Activated naive CD8-positive, alpha-beta T cell (primary cell): Measurements from ENCODE around the gene EDN1.

Source experiments
- H3K27ac Mint-ChIP-seq: one replicate; pipeline ENCODE4 v1.8.0; 2021; ENCODE audit warnings: mixed read lengths
- H3K27me3 Mint-ChIP-seq: one replicate; pipeline ENCODE4 v1.8.0; 2021; ENCODE audit warnings: mixed read lengths
- H3K36me3 Mint-ChIP-seq: one replicate; pipeline ENCODE4 v1.8.0; 2021; ENCODE audit warnings: mixed read lengths
- H3K4me1 Mint-ChIP-seq: one replicate; pipeline ENCODE4 v1.8.0; 2021; ENCODE audit warnings: low read depth, mixed read lengths
- H3K4me3 Mint-ChIP-seq: one replicate; pipeline ENCODE4 v1.8.0; 2021; ENCODE audit warnings: mild to moderate bottlenecking, mixed read lengths
- H3K9me3 Mint-ChIP-seq: one replicate; pipeline ENCODE4 v1.8.0; 2021; ENCODE audit warnings: low read depth, mixed read lengths

Gene EDN1

GRCh38 chr6:12336121-12336971 lies 46.2 kb downstream of the EDN1 start:
- no peak overlapping the region for H3K4me3 Mint-ChIP-seq
- no peaks in the 10 kb centered on the region for H3K27me3 Mint-ChIP-seq
- H3K9me3 Mint-ChIP-seq: no peaks in the 10 kb centered on the region
- H3K4me1 Mint-ChIP-seq: peaks cover 6% of the 10 kb centered on the region
- H3K27ac Mint-ChIP-seq: no peak overlapping the region
- H3K36me3 Mint-ChIP-seq: no peaks in the 10 kb centered on the region

DNA sequence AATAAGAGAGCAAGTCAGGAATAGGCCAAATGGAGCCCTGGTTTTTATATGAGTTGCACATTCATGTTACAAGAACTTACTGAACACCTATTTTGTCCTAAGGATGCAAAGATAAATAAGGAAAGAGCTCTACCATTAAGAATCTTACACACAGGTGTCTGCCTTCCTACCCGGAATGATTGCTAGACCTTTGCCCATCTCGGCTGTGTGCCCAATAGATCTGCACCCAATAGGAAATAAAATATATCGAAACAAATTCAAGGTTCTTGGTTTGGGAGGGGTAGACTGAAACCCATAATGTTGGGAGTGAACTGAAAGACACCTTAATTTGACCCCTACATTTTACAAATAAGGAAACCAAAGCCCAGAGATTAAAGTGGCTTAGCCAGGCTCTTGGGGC lies 48.9 kb downstream of the EDN1 start:
- H3K4me1 Mint-ChIP-seq: no peaks in the 10 kb centered on the region
- H3K9me3 Mint-ChIP-seq: no peaks in the 10 kb centered on the region
- no peaks in the 10 kb centered on the region for H3K36me3 Mint-ChIP-seq
- H3K27ac Mint-ChIP-seq: no peak overlapping the region
- peaks cover 2% of the 10 kb centered on the region for H3K27me3 Mint-ChIP-seq
- no peak overlapping the region for H3K4me3 Mint-ChIP-seq

GRCh38 chr6:12339808-12340487 lies 49.8 kb downstream of the EDN1 start:
- no peaks in the 10 kb centered on the region for H3K9me3 Mint-ChIP-seq
- H3K36me3 Mint-ChIP-seq: no peaks in the 10 kb centered on the region
- no peak overlapping the region for H3K4me3 Mint-ChIP-seq
- peaks cover 2% of the 10 kb centered on the region for H3K27me3 Mint-ChIP-seq
- no peak overlapping the region for H3K27ac Mint-ChIP-seq
- no peaks in the 10 kb centered on the region for H3K4me1 Mint-ChIP-seq

GRCh38 chr6:12340488-12340818 lies 50.3 kb downstream of the EDN1 start:
- H3K4me1 Mint-ChIP-seq: no peaks in the 10 kb centered on the region

DNA sequence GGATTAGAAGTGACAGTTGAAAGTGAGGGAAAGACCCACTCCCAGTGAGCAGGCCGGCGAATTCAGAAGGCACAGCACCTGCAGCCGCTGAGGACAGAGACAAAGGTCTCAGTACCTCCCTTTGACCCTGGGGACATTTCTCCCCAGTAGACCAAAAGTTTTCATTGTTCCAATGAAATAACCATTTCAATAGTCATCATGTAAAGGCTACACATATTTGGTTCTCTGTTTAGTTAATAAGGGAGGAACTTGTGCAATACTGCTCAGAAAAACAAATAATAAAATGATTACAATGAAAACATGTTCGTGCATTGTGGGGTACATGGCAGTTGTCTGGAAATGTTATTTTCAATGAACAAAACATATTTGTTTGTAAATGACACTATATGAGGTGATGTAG lies 52.5 kb downstream of the EDN1 start:
- Mint-ChIP-seq H3K27ac (no peak overlapping the region), H3K9me3 (no peaks in the 10 kb centered on the region), H3K36me3 (no peaks in the 10 kb centered on the region), H3K27me3 (peaks cover 4% of the 10 kb centered on the region), H3K4me3 (no peak overlapping the region), H3K4me1 (no peaks in the 10 kb centered on the region)

More at GRCh38 chr6:12340488-12340818, 50.3 kb downstream of the EDN1 start:
- no peaks in the 10 kb centered on the region for H3K36me3 Mint-ChIP-seq
- no peaks in the 10 kb centered on the region for H3K9me3 Mint-ChIP-seq
- H3K27me3 Mint-ChIP-seq: peaks cover 2% of the 10 kb centered on the region
- H3K4me3 Mint-ChIP-seq: no peak overlapping the region
- H3K27ac Mint-ChIP-seq: no peak overlapping the region

GRCh38 chr6:12343122-12343439 lies 52.9 kb downstream of the EDN1 start:
- no peak overlapping the region for H3K4me3 Mint-ChIP-seq
- H3K36me3 Mint-ChIP-seq: no peaks in the 10 kb centered on the region
- H3K9me3 Mint-ChIP-seq: no peaks in the 10 kb centered on the region
- peaks cover 4% of the 10 kb centered on the region for H3K27me3 Mint-ChIP-seq
- H3K4me1 Mint-ChIP-seq: no peaks in the 10 kb centered on the region
- H3K27ac Mint-ChIP-seq: no peak overlapping the region

- H3K9me3 Mint-ChIP-seq: no peaks in the 10 kb centered on the region
- peaks cover 6% of the 10 kb centered on the region for H3K27me3 Mint-ChIP-seq
- H3K36me3 Mint-ChIP-seq: no peaks in the 10 kb centered on the region
- H3K4me3 Mint-ChIP-seq: no peak overlapping the region
- no peak overlapping the region for H3K27ac Mint-ChIP-seq
- H3K4me1 Mint-ChIP-seq: no peaks in the 10 kb centered on the region
These were observed 53.4 kb downstream of the EDN1 start for GRCh38 chr6:12343440-12344162.

GRCh38 chr6:12344296-12344695 lies 54.1 kb downstream of the EDN1 start:
- H3K36me3 Mint-ChIP-seq: no peaks in the 10 kb centered on the region
- H3K27ac Mint-ChIP-seq: no peak overlapping the region
- H3K9me3 Mint-ChIP-seq: no peaks in the 10 kb centered on the region
- peaks cover 7% of the 10 kb centered on the region for H3K27me3 Mint-ChIP-seq
- no peaks in the 10 kb centered on the region for H3K4me1 Mint-ChIP-seq
- H3K4me3 Mint-ChIP-seq: no peak overlapping the region

- peaks cover 11% of the 10 kb centered on the region for H3K27me3 Mint-ChIP-seq
- no peak overlapping the region for H3K27ac Mint-ChIP-seq
- H3K4me3 Mint-ChIP-seq: no peak overlapping the region
- H3K4me1 Mint-ChIP-seq: no peaks in the 10 kb centered on the region
- H3K9me3 Mint-ChIP-seq: no peaks in the 10 kb centered on the region
- H3K36me3 Mint-ChIP-seq: peaks cover 2% of the 10 kb centered on the region
These were observed 55.0 kb downstream of the EDN1 start for GRCh38 chr6:12344961-12345693.

DNA sequence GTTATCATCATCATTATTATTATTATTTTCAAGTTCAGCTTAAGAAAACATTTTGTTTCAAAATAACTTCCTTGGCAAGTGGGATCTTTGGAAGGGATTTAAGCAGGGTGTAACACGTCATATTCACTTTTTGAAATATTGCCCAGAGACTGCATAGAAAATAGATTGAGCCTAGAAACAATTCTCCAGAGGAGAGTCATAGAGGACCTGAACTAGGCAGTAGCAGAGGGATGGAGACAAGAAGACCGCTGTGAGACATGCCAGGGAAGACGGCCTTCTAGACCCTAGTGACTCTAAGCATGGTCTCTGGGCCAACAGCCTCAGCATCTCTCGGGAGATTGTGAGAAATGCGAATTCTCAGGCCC lies 55.5 kb downstream of the EDN1 start:
- Mint-ChIP-seq H3K27me3 (peaks cover 11% of the 10 kb centered on the region), H3K4me1 (no peaks in the 10 kb centered on the region), H3K36me3 (peaks cover 2% of the 10 kb centered on the region), H3K4me3 (no peak overlapping the region), H3K9me3 (peaks cover 4% of the 10 kb centered on the region), H3K27ac (no peak overlapping the region)
